Measurements from ENCODE around the gene CEP104.
"Not testable (repeated sequence)": the region's sequence is repeated elsewhere in the genome, so short reads cannot be mapped to it uniquely, and the experiment has no call there.

DNA sequence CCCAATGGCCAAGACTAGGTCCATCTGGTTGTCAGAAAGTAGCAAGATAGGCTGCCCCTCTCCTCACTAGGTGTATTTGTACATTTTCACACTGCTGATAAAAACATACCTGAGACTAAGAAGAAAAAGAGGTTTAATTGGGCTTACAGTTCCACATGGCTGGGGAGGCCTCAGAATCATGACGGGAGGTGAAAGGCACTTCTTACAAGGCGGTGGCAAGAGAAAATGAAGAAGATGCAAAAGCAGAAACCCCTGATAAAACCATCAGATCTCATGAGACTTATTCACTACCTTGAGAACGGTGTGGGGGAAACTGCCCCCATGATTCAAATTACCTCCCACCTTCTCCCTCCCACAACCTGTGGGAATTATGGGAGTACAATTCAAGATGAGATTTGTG lies 56.2 kb downstream of the CEP104 start:
- TF ChIP-seq POLR2A (IDR thresholded peaks at IDR 0.05): not testable (repeated sequence)
- TF ChIP-seq, protein P1, sequence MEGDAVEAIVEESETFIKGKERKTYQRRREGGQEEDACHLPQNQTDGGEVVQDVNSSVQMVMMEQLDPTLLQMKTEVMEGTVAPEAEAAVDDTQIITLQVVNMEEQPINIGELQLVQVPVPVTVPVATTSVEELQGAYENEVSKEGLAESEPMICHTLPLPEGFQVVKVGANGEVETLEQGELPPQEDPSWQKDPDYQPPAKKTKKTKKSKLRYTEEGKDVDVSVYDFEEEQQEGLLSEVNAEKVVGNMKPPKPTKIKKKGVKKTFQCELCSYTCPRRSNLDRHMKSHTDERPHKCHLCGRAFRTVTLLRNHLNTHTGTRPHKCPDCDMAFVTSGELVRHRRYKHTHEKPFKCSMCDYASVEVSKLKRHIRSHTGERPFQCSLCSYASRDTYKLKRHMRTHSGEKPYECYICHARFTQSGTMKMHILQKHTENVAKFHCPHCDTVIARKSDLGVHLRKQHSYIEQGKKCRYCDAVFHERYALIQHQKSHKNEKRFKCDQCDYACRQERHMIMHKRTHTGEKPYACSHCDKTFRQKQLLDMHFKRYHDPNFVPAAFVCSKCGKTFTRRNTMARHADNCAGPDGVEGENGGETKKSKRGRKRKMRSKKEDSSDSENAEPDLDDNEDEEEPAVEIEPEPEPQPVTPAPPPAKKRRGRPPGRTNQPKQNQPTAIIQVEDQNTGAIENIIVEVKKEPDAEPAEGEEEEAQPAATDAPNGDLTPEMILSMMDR (IDR thresholded peaks at IDR 0.05 in 8 of 11, conservative IDR thresholded peaks at IDR 0.05 in 3 of 11): not testable (repeated sequence)

Measured in spleen (tissue), 7 donors.